ENCODE data around the gene SEMA5A.

The SEMA5A gene

DNA sequence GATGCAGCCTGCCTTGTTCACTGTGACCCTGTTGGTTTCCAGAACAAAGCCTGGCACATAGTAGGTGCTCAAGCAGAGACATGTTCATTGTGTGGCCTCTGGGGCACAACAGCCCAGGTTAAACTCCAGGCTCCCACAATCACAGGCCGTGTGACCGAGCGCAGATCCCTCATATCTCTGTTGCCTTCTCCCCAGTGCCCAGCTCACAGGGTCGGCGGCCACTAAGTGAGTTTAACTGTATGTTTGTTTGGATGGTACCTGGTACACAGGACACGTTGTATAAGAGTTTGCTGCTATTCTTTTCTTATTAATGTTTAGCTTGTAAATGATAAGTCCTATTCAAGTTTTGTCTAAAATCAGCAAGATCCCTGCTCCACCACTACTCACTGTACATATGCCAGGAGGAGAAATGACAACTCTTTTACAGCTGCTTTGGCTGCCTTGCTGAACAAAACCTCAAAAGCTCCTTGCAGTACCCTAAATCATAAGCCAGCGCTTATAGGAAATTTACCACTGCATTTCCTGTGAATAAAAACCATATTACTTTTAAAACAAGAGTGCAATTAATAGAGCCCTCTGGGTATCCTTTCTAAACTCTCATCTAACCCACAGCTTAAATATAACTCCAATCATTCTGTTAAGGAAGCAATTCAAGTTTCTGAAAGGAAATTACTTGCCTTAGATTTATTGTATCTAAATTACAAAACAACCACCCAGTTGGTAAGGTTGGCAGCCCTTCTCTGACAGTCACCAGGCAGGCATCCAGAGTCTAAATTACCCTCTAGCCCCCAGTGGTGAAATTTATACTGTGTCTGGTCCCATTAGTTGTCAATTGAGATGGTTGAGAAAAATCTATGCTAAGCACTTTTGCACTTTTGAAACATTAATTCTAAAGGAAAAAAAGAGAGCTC, 379.4 kb downstream of the SEMA5A start:
- no peak overlapping the region for H2AK5ac ChIP-seq (ENCODE audit: low read length, severe bottlenecking)
- H4K8ac ChIP-seq (ENCODE audit: low read length) = no peak overlapping the region
- peak overlapping the region in 1 of 2 experiments; percentile 6 for H2BK12ac ChIP-seq (ENCODE audit: low read length in 2 of 2)
- no peak overlapping the region for H3K4me2 ChIP-seq (ENCODE audit: low read length, poor library complexity, severe bottlenecking)
- H3K27me3 ChIP-seq (ENCODE audit: control insufficient read depth in 1 of 2, insufficient read depth in 1 of 2, low read length in 2 of 2) = no peaks in the 10 kb centered on the region
- H2AFZ ChIP-seq (ENCODE audit: low read depth, low read length) = no peak overlapping the region
- peaks cover 4% of the 10 kb centered on the region for H3K4me1 ChIP-seq (ENCODE audit: control insufficient read depth, insufficient read depth, low read depth, low read length)
- H3K79me1 ChIP-seq (replicated peaks; ENCODE audit: low read length, poor library complexity, severe bottlenecking) = peaks cover 7% of the 10 kb centered on the region
- no peak for DNase-seq
- H2BK15ac ChIP-seq (ENCODE audit: low read depth, poor library complexity, severe bottlenecking) = no peak overlapping the region
- no peaks in the 10 kb centered on the region for H3K9me3 ChIP-seq (ENCODE audit: control insufficient read depth, low read length)
- 96% methylated on average over 4 of the region's 7 CpGs for WGBS
- no peak overlapping the region for H2BK5ac ChIP-seq (ENCODE audit: low read depth, low read length, poor library complexity, severe bottlenecking)
- peak overlapping the region in 1 of 2 experiments; percentile 28 for H3K18ac ChIP-seq (ENCODE audit: low read depth in 1 of 2, low read length in 2 of 2)
- peak overlapping the region in 1 of 2 experiments; percentile 7 for H3K14ac ChIP-seq (ENCODE audit: low read length in 2 of 2)
- no peak overlapping the region for H3K4me3 ChIP-seq (ENCODE audit: insufficient read depth in 1 of 2, low read depth in 1 of 2, low read length in 2 of 2)
- peak overlapping the region in 1 of 2 experiments; percentile 14 for H3K23ac ChIP-seq (ENCODE audit: low read length in 2 of 2)
- no peak overlapping the region for H3K9ac ChIP-seq (ENCODE audit: low read length)
- H3K4ac ChIP-seq (ENCODE audit: low read depth in 1 of 2, low read length in 2 of 2) = no peak overlapping the region
- no peak overlapping the region for H2BK120ac ChIP-seq (ENCODE audit: low read depth, low read length)
- H4K91ac ChIP-seq (ENCODE audit: low read length) = no peak overlapping the region
- peaks cover 0 to 1% of the 10 kb centered on the region in 2 experiments for H3K36me3 ChIP-seq (ENCODE audit: control insufficient read depth in 1 of 2, insufficient read depth in 2 of 2, low read depth in 1 of 2, low read length in 2 of 2)
- H3K27ac ChIP-seq (ENCODE audit: low read length, poor library complexity, severe bottlenecking) = no peak overlapping the region

DNA sequence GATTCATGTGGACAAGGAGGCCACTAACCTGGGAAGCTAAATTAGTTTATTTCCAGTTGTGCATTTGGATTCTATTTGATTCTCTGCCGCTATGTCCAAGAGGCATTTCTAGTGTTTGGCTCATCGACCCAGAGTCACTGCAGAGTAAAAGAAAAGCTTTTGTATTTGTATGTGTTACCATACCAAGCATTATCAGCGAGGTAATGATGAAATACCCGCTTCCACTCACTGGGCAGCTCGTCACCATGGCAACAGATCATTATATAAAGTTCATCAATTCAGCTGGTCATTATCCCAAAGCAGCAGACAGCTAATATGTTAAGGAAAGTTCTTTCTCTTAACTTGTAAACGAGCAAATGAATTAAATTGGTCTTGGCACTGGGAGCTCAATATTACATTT, 380.3 kb downstream of the SEMA5A start:
- Histone ChIP-seq H2BK12ac (ENCODE audit: low read length in 2 of 2) (no peak overlapping the region), H3K9ac (ENCODE audit: low read length) (no peak overlapping the region), H2BK15ac (ENCODE audit: low read depth, poor library complexity, severe bottlenecking) (no peak overlapping the region), H3K4ac (ENCODE audit: low read depth in 1 of 2, low read length in 2 of 2) (no peak overlapping the region), H4K8ac (ENCODE audit: low read length) (no peak overlapping the region), H3K27me3 (ENCODE audit: control insufficient read depth in 1 of 2, insufficient read depth in 1 of 2, low read length in 2 of 2) (no peaks in the 10 kb centered on the region), H3K27ac (ENCODE audit: low read length, poor library complexity, severe bottlenecking) (no peak overlapping the region), H2BK120ac (ENCODE audit: low read depth, low read length) (no peak overlapping the region), H2BK5ac (ENCODE audit: low read depth, low read length, poor library complexity, severe bottlenecking) (no peak overlapping the region), H3K14ac (ENCODE audit: low read length in 2 of 2) (no peak overlapping the region), H4K91ac (ENCODE audit: low read length) (no peak overlapping the region), H3K4me3 (ENCODE audit: insufficient read depth in 1 of 2, low read depth in 1 of 2, low read length in 2 of 2) (no peak overlapping the region), H3K18ac (ENCODE audit: low read depth in 1 of 2, low read length in 2 of 2) (no peak overlapping the region), H3K36me3 (ENCODE audit: control insufficient read depth in 1 of 2, insufficient read depth in 2 of 2, low read depth in 1 of 2, low read length in 2 of 2) (no peaks in the 10 kb centered on the region), H3K9me3 (ENCODE audit: control insufficient read depth, low read length) (no peaks in the 10 kb centered on the region), H2AK5ac (ENCODE audit: low read length, severe bottlenecking) (no peak overlapping the region), H3K4me2 (ENCODE audit: low read length, poor library complexity, severe bottlenecking) (no peak overlapping the region), H3K79me1 (replicated peaks; ENCODE audit: low read length, poor library complexity, severe bottlenecking) (peaks cover 7% of the 10 kb centered on the region), H3K4me1 (ENCODE audit: control insufficient read depth, insufficient read depth, low read depth, low read length) (peaks cover 7% of the 10 kb centered on the region), H3K23ac (ENCODE audit: low read length in 2 of 2) (no peak overlapping the region), H2AFZ (ENCODE audit: low read depth, low read length) (no peak overlapping the region)
- no peak for DNase-seq
- WGBS = 88% methylated on average over 2 of the region's 6 CpGs

DNA sequence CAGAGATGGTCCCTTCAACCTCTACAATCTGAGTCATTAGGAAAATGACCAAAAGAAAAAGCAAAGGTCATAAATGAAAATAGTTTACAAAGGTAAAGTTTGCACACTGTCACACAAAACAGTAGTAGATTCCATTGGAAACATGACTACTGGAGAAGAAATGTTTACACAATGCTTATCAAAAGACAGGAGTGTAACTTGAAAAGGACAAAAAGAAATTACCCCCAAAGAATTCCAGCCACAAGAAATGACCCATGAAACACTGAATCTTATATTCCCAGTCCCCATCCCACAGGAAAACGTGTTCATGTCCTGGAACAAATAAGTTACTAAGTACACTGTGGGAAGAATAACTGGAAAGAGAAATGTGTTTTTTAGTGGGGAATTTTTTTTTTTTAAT, 385.1 kb downstream of the SEMA5A start:
- H2BK12ac ChIP-seq (ENCODE audit: low read length in 2 of 2) = no peak overlapping the region
- no peak overlapping the region for H2BK120ac ChIP-seq (ENCODE audit: low read depth, low read length)
- no peaks in the 10 kb centered on the region for H3K9me3 ChIP-seq (ENCODE audit: control insufficient read depth, low read length)
- H4K91ac ChIP-seq (ENCODE audit: low read length) = no peak overlapping the region
- H2BK15ac ChIP-seq (ENCODE audit: low read depth, poor library complexity, severe bottlenecking) = no peak overlapping the region
- no peak overlapping the region for H2AK5ac ChIP-seq (ENCODE audit: low read length, severe bottlenecking)
- H2BK5ac ChIP-seq (ENCODE audit: low read depth, low read length, poor library complexity, severe bottlenecking) = no peak overlapping the region
- no peak overlapping the region for H3K9ac ChIP-seq (ENCODE audit: low read length)
- no peak overlapping the region for H3K27ac ChIP-seq (ENCODE audit: low read length, poor library complexity, severe bottlenecking)
- H3K14ac ChIP-seq (ENCODE audit: low read length in 2 of 2) = no peak overlapping the region
- H4K8ac ChIP-seq (ENCODE audit: low read length) = no peak overlapping the region
- no peak overlapping the region for H3K18ac ChIP-seq (ENCODE audit: low read depth in 1 of 2, low read length in 2 of 2)
- H3K36me3 ChIP-seq (ENCODE audit: control insufficient read depth in 1 of 2, insufficient read depth in 2 of 2, low read depth in 1 of 2, low read length in 2 of 2) = peaks cover 0 to 7% of the 10 kb centered on the region in 2 experiments
- H3K4ac ChIP-seq (ENCODE audit: low read depth in 1 of 2, low read length in 2 of 2) = no peak overlapping the region
- H2AFZ ChIP-seq (ENCODE audit: low read depth, low read length) = no peak overlapping the region
- H3K23ac ChIP-seq (ENCODE audit: low read length in 2 of 2) = no peak overlapping the region
- peaks cover 4% of the 10 kb centered on the region for H3K79me1 ChIP-seq (replicated peaks; ENCODE audit: low read length, poor library complexity, severe bottlenecking)
- no peak overlapping the region for H3K4me2 ChIP-seq (ENCODE audit: low read length, poor library complexity, severe bottlenecking)
- no peaks in the 10 kb centered on the region for H3K27me3 ChIP-seq (ENCODE audit: control insufficient read depth in 1 of 2, insufficient read depth in 1 of 2, low read length in 2 of 2)
- H3K4me3 ChIP-seq (ENCODE audit: insufficient read depth in 1 of 2, low read depth in 1 of 2, low read length in 2 of 2) = no peak overlapping the region
- H3K4me1 ChIP-seq (ENCODE audit: control insufficient read depth, insufficient read depth, low read depth, low read length) = peaks cover 7% of the 10 kb centered on the region
- DNase-seq = no peak
- WGBS = 70% methylated on average over 1 of the region's 1 CpG

DNA sequence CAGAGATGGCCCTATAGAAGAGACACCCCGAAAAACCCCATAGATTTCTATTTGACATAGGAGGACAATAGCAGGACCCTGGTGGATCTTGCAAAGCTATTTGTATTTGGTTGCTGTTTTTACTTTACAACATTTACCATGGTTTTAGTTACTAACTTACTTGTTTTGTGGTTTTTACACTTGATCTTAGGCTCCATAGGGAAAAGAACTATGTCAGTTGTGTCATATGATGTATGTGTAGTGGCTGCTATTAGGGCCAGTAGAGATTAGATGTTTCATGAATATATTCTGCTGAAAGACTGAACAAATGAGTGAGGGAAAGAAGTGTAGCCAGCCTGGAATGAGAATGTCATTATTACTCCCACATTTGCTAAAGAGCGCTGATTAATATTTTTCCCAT, 388.1 kb downstream of the SEMA5A start:
- Histone ChIP-seq H2BK12ac (ENCODE audit: low read length in 2 of 2) (no peak overlapping the region), H2BK5ac (ENCODE audit: low read depth, low read length, poor library complexity, severe bottlenecking) (no peak overlapping the region), H2BK120ac (ENCODE audit: low read depth, low read length) (no peak overlapping the region), H3K9ac (ENCODE audit: low read length) (no peak overlapping the region), H3K23ac (ENCODE audit: low read length in 2 of 2) (no peak overlapping the region), H3K27me3 (ENCODE audit: control insufficient read depth in 1 of 2, insufficient read depth in 1 of 2, low read length in 2 of 2) (no peaks in the 10 kb centered on the region), H3K36me3 (ENCODE audit: control insufficient read depth in 1 of 2, insufficient read depth in 2 of 2, low read depth in 1 of 2, low read length in 2 of 2) (peaks cover 0 to 15% of the 10 kb centered on the region in 2 experiments), H3K14ac (ENCODE audit: low read length in 2 of 2) (no peak overlapping the region), H2AK5ac (ENCODE audit: low read length, severe bottlenecking) (no peak overlapping the region), H2AFZ (ENCODE audit: low read depth, low read length) (no peak overlapping the region), H3K4me2 (ENCODE audit: low read length, poor library complexity, severe bottlenecking) (no peak overlapping the region), H3K4ac (ENCODE audit: low read depth in 1 of 2, low read length in 2 of 2) (no peak overlapping the region), H3K4me1 (ENCODE audit: control insufficient read depth, insufficient read depth, low read depth, low read length) (peaks cover 7% of the 10 kb centered on the region), H3K9me3 (ENCODE audit: control insufficient read depth, low read length) (no peaks in the 10 kb centered on the region), H3K4me3 (ENCODE audit: insufficient read depth in 1 of 2, low read depth in 1 of 2, low read length in 2 of 2) (no peak overlapping the region), H2BK15ac (ENCODE audit: low read depth, poor library complexity, severe bottlenecking) (no peak overlapping the region), H4K91ac (ENCODE audit: low read length) (no peak overlapping the region), H4K8ac (ENCODE audit: low read length) (no peak overlapping the region), H3K79me1 (replicated peaks; ENCODE audit: low read length, poor library complexity, severe bottlenecking) (peaks cover 12% of the 10 kb centered on the region), H3K18ac (ENCODE audit: low read depth in 1 of 2, low read length in 2 of 2) (no peak overlapping the region), H3K27ac (ENCODE audit: low read length, poor library complexity, severe bottlenecking) (no peak overlapping the region)
- no CpG with 5 or more reads among the region's 2 CpGs for WGBS
- peak; percentile 26 for DNase-seq

Data from mesenchymal stem cell (in vitro differentiated cells and primary cell).